Measurements from ENCODE around the gene GRIK1.

GRIK1 gene

GRCh38 chr21:29529139-29529538, 410.7 kb downstream of the GRIK1 start:
- no peak for DNase-seq (ENCODE audit: low read depth)

GRCh38 chr21:29526545-29526944, 413.3 kb downstream of the GRIK1 start:
- no peak for DNase-seq (ENCODE audit: low read depth)

GRCh38 chr21:29524055-29524454, 415.7 kb downstream of the GRIK1 start:
- DNase-seq (ENCODE audit: low read depth) = peak; percentile 24

GRCh38 chr21:29523646-29524045, 416.1 kb downstream of the GRIK1 start:
- DNase-seq (ENCODE audit: low read depth) = no peak

- no peak for DNase-seq (ENCODE audit: low read depth)
Observed at GRCh38 chr21:29521872-29522271, 417.9 kb downstream of the GRIK1 start.

- no peak for DNase-seq (ENCODE audit: low read depth)
Observed at GRCh38 chr21:29520171-29520570, 419.6 kb downstream of the GRIK1 start.

- no peak for DNase-seq (ENCODE audit: low read depth)
Observed at GRCh38 chr21:29514652-29515247, 425.0 kb downstream of the GRIK1 start.

- no peak for DNase-seq (ENCODE audit: low read depth)
Observed at GRCh38 chr21:29513535-29513934, 426.3 kb downstream of the GRIK1 start.

- no peak for DNase-seq (ENCODE audit: low read depth)
Observed at GRCh38 chr21:29511096-29511495, 428.7 kb downstream of the GRIK1 start.

GRCh38 chr21:29509121-29509520, 430.7 kb downstream of the GRIK1 start:
- DNase-seq (ENCODE audit: low read depth) = no peak

- DNase-seq (ENCODE audit: low read depth) = no peak
Observed at GRCh38 chr21:29508301-29508700, 431.5 kb downstream of the GRIK1 start.

- DNase-seq (ENCODE audit: low read depth) = peak; percentile 34
Observed at GRCh38 chr21:29506947-29507346, 432.8 kb downstream of the GRIK1 start.

- DNase-seq (ENCODE audit: low read depth) = no peak
Observed at GRCh38 chr21:29506214-29506613, 433.6 kb downstream of the GRIK1 start.

- DNase-seq (ENCODE audit: low read depth) = peak; percentile 70
Observed at GRCh38 chr21:29504751-29505321, 435.0 kb downstream of the GRIK1 start.

- peak; percentile 70 for DNase-seq (ENCODE audit: low read depth)
Observed at GRCh38 chr21:29501451-29501850, 438.3 kb downstream of the GRIK1 start.

GRCh38 chr21:29499734-29500343, 440.0 kb downstream of the GRIK1 start:
- peak; percentile 54 for DNase-seq (ENCODE audit: low read depth)

- DNase-seq (ENCODE audit: low read depth) = no peak
Observed at GRCh38 chr21:29499229-29499628, 440.6 kb downstream of the GRIK1 start.

GRCh38 chr21:29496337-29496736, 443.5 kb downstream of the GRIK1 start:
- no peak for DNase-seq (ENCODE audit: low read depth)

- peak; percentile 79 for DNase-seq (ENCODE audit: low read depth)
Observed at GRCh38 chr21:29490016-29490415, 449.8 kb downstream of the GRIK1 start.

GRCh38 chr21:29487154-29487553, 452.6 kb downstream of the GRIK1 start:
- DNase-seq (ENCODE audit: low read depth) = no peak

Measured in iris pigment epithelial cell (primary cell).